Measurements from ENCODE around the gene PNMA5.
"Not testable (repeated sequence)": the region's sequence is repeated elsewhere in the genome, so short reads cannot be mapped to it uniquely, and the experiment has no call there.

PNMA5 gene

GRCh38 chrX:152993933-152994332 lies at the start of gene PNMA5:
Gene PNMA5, minus strand, starts transcription at chrX:152994116. Its CDS starts 2,518 bp downstream, at chrX:152991598.
- no peak for ATAC-seq
- Mint-ChIP-seq H3K9me3 (no peaks in the 10 kb centered on the region), H3K36me3 (ENCODE audit: low read depth) (no peaks in the 10 kb centered on the region)

DNA sequence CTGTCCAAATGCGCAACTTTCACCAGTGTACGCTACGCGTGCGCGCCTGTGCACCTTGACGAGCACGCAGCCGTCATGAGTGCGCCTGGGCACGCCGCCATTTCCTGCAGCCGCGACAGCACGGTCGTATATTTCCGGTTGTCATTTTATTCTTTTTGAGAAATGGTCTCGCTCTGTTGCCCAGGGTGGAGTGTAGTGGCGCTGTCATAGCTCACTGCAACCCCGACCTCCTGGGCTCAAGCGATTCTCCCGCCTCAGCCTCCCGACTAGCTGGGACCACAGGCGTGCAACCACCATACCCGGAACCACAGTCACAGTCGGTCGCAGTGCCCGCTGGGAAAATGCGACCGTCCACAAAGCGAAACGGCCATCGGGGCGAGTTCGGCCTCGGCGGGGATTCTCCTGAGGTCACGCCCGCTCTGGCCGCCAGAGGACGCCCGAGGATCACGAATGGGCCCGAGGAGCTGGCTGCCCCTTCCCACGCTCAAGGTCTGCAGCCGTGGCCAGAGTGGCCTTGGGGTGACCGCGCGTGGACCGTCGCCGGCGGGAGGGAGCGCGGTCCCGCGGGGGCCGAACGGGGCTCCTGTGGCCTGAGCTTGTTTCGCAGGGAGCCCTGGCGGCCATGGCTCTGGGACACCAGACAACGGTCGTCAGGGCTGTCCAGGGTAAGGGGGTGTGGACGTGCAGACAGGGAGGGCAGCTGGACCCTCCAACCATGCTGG lies 38.6 kb upstream of the PNMA5 start:
- Mint-ChIP-seq H3K4me3 (peak overlapping the region; percentile 83), H3K36me3 (ENCODE audit: low read depth) (no peaks in the 10 kb centered on the region), H3K27me3 (no peaks in the 10 kb centered on the region), H3K4me1 (peaks cover 15% of the 10 kb centered on the region), H3K27ac (peak overlapping the region; percentile 92), H3K9me3 (no peaks in the 10 kb centered on the region)
- DNase-seq (peak; percentile 72), ATAC-seq (peak; percentile 77)

More at GRCh38 chrX:152993933-152994332, at the start of gene PNMA5:
- Mint-ChIP-seq H3K27me3 (no peaks in the 10 kb centered on the region), H3K4me3 (no peak within 1 kb of the TSS), H3K27ac (no peak within 1 kb of the TSS), H3K4me1 (no peaks in the 10 kb centered on the region)
- DNase-seq: no peak

- Mint-ChIP-seq H3K4me1 (peaks cover 15% of the 10 kb centered on the region), H3K27me3 (no peaks in the 10 kb centered on the region), H3K9me3 (no peaks in the 10 kb centered on the region), H3K4me3 (no peak overlapping the region), H3K36me3 (ENCODE audit: low read depth) (no peaks in the 10 kb centered on the region), H3K27ac (no peak overlapping the region)
- DNase-seq (no peak), ATAC-seq (no peak)
Observed at GRCh38 chrX:153030801-153031200, 36.9 kb upstream of the PNMA5 start.

DNA sequence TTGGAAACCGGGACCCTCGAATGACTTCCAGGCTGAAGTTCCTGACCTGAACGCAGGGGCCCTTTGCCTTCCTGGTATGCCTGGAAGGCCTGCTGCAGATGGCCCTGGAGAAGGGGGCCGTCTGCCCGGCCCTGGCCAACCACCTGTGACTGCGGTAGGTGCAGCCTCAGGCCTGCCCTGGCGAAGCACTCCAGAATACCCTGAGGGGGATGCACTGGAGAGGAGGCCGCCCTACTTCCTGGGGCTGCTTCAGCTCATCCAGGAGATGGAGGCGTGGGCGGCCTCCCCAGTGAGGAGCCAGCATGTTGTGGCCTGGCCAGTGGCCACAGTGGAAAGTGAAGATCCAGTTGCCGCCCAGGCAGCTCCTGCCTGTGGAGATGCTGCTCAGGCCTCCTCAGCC lies 36.0 kb upstream of the PNMA5 start:
- no peak overlapping the region for H3K27ac Mint-ChIP-seq
- H3K36me3 Mint-ChIP-seq (ENCODE audit: low read depth): no peaks in the 10 kb centered on the region
- no peak overlapping the region for H3K4me3 Mint-ChIP-seq
- no peak for ATAC-seq
- H3K9me3 Mint-ChIP-seq: no peaks in the 10 kb centered on the region
- no peak for DNase-seq
- H3K4me1 Mint-ChIP-seq: peaks cover 15% of the 10 kb centered on the region
- H3K27me3 Mint-ChIP-seq: no peaks in the 10 kb centered on the region

DNA sequence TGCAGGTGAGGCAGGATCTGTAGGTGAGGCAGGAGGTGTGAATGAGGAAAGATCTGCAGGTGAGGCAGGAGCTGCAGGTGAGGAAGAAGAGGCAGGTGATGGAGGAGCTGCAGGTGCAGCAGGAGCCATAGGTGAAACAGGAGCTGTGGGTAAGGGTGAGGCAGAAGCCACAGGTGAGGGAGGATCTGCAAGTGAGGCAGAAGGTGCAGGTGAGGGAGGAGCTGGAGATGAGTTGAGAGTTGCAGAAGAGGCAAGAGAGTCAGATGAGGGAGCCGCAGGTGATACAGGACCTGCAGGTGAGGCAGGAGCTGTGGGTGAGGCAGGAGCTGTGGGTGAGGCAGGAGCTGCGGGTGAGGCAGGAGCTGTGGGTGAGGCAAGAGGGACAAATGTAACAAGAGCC lies 35.2 kb upstream of the PNMA5 start:
- Mint-ChIP-seq H3K9me3 (no peaks in the 10 kb centered on the region), H3K36me3 (ENCODE audit: low read depth) (no peaks in the 10 kb centered on the region), H3K27me3 (no peaks in the 10 kb centered on the region), H3K4me1 (peaks cover 15% of the 10 kb centered on the region), H3K27ac (no peak overlapping the region), H3K4me3 (no peak overlapping the region)
- DNase-seq (no peak), ATAC-seq (no peak)

DNA sequence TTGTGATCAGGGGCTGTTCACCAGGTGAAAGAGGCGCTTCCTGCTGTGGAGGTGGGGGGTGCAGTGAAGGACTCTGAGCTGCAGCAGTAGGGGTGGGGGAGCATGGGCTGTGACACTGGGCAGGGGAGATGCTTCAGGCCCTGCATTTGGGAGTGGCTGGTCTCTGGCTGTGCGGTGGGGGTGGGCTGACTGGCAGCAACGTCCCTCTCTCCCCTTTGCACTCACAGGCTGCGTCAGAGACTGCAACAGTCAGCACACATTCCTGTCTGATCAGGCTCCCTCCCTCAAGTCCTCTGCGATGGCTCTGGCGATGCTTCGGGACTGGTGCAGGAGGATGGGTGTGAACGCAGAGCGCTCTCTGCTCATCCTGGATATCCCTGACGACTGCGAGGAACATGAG lies 34.6 kb upstream of the PNMA5 start:
- H3K27me3 Mint-ChIP-seq; H3K9me3 Mint-ChIP-seq; ATAC-seq; DNase-seq; H3K27ac Mint-ChIP-seq; H3K36me3 Mint-ChIP-seq (ENCODE audit: low read depth); H3K4me3 Mint-ChIP-seq: not testable (repeated sequence)
- H3K4me1 Mint-ChIP-seq: peaks cover 13% of the 10 kb centered on the region

- H3K27me3 Mint-ChIP-seq; DNase-seq; H3K9me3 Mint-ChIP-seq; H3K4me1 Mint-ChIP-seq; H3K36me3 Mint-ChIP-seq (ENCODE audit: low read depth); H3K27ac Mint-ChIP-seq; H3K4me3 Mint-ChIP-seq; ATAC-seq: not testable (repeated sequence)
Observed at GRCh38 chrX:153026501-153026900, 32.6 kb upstream of the PNMA5 start.

GRCh38 chrX:153019166-153019565 lies 25.2 kb upstream of the PNMA5 start:
- no peaks in the 10 kb centered on the region for H3K4me1 Mint-ChIP-seq
- DNase-seq (no peak), ATAC-seq (no peak)
- no peaks in the 10 kb centered on the region for H3K36me3 Mint-ChIP-seq (ENCODE audit: low read depth)
- no peaks in the 10 kb centered on the region for H3K9me3 Mint-ChIP-seq
- no peak overlapping the region for H3K4me3 Mint-ChIP-seq
- H3K27me3 Mint-ChIP-seq: peaks cover 2% of the 10 kb centered on the region
- H3K27ac Mint-ChIP-seq: no peak overlapping the region

DNA sequence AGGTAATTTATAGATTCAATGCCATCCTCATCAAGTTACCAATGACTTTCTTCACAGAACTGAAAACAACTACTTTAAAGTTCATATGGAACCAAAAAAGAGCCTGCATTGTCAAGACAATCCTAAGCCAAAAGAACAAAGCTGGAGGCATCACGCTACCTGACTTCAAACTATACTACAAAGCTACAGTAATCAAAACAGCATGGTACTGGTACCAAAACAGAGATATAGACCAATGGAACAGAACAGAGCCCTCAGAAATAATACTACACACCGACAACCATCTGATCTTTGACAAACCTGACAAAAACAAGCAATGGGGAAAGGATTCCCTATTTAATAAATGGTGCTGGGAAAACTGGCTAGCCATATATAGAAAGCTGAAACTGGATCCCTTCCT lies 23.3 kb upstream of the PNMA5 start:
- DNase-seq; H3K27me3 Mint-ChIP-seq; H3K9me3 Mint-ChIP-seq; H3K27ac Mint-ChIP-seq; H3K4me3 Mint-ChIP-seq; H3K36me3 Mint-ChIP-seq (ENCODE audit: low read depth); ATAC-seq; H3K4me1 Mint-ChIP-seq: not testable (repeated sequence)

DNA sequence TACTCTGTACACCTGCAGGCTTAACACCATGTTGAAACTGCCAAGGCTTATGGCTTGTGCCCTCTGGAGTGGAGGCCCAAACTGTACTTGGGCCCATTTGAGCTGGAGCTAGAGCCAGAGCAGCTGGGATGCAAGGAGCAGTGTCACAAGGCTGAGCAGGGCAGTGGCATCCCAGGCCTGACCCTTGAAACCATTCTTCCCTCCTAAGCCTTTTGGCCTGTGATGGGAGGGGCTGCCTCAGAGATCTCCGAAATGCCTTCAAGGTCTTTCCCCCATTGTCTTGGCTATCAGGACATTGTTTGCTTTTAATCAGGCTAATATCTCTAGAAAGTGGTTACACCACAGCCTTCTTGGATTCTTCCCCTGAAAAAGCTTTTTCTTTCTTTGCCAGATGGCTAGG lies 10.9 kb upstream of the PNMA5 start:
- no peak overlapping the region for H3K27ac Mint-ChIP-seq
- H3K36me3 Mint-ChIP-seq (ENCODE audit: low read depth): no peaks in the 10 kb centered on the region
- H3K4me3 Mint-ChIP-seq: no peak overlapping the region
- H3K4me1 Mint-ChIP-seq: no peaks in the 10 kb centered on the region
- ATAC-seq (no peak), DNase-seq (no peak)
- no peaks in the 10 kb centered on the region for H3K9me3 Mint-ChIP-seq
- no peaks in the 10 kb centered on the region for H3K27me3 Mint-ChIP-seq

DNA sequence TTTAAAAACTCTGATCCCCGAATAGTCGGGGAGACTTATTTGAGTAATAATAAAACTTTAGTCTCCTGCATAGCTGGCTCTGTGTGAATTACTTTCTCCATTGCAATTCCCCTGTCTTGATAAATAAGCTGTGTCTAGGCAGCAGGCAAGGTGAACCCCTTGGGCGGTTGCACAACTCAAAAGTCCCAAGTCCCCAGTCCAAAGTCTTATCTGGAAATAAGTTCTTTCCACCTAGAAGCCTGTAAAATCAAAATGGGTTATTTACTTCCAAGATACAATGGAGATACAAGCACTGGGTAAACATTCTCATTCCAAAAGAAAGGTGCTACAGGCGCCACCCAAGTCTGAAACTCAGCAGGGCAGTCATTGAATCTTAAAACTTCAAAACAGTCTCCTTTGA lies 10.1 kb upstream of the PNMA5 start:
- Mint-ChIP-seq H3K4me3 (no peak overlapping the region), H3K9me3 (no peaks in the 10 kb centered on the region), H3K27me3 (no peaks in the 10 kb centered on the region), H3K36me3 (ENCODE audit: low read depth) (no peaks in the 10 kb centered on the region), H3K27ac (no peak overlapping the region), H3K4me1 (no peaks in the 10 kb centered on the region)
- DNase-seq: no peak
- no peak for ATAC-seq

DNA sequence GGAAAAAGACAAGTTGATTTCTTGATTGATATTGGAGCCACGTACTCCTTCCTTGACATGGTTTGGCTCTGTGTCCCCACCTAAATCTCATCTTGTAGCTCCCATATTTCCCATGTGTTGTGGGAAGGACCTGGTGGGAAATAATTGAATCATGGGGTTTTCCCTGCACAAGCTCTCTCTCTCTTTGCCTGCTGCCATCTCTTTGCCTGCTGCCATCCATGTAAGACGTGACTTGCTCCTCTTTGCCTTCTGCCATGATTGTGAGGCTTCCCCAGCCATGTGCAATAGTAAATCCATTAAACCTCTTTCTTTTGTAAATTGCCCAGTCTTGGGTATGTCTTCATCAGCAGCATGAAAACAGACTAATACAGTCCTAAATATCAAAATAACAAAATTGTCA lies 8.3 kb upstream of the PNMA5 start:
- H3K36me3 Mint-ChIP-seq (ENCODE audit: low read depth); H3K9me3 Mint-ChIP-seq; DNase-seq; H3K4me3 Mint-ChIP-seq; H3K27ac Mint-ChIP-seq; H3K27me3 Mint-ChIP-seq; ATAC-seq; H3K4me1 Mint-ChIP-seq: not testable (repeated sequence)

DNA sequence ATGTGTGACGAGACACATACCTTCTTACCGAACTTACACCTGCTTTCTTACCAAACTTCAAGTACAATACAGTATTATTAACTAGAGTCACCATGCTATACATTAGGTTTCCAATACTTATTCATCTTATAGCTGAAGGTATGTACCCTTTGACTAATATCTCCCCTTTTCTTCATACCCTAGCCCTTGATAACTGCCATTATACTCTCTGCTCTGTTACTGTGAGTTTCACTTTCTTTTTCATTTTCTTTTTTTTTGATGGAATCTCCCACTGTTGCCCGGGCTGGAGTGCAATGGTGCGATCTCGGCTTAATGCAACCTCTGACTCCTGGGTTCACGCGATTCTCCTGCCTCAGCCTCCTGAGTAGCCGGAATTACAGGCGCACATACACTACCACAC lies 3.4 kb upstream of the PNMA5 start:
- Mint-ChIP-seq H3K4me1 (no peaks in the 10 kb centered on the region), H3K36me3 (ENCODE audit: low read depth) (no peaks in the 10 kb centered on the region), H3K27ac (no peak overlapping the region), H3K4me3 (no peak overlapping the region), H3K27me3 (no peaks in the 10 kb centered on the region), H3K9me3 (no peaks in the 10 kb centered on the region)
- ATAC-seq (no peak), DNase-seq (no peak)

DNA sequence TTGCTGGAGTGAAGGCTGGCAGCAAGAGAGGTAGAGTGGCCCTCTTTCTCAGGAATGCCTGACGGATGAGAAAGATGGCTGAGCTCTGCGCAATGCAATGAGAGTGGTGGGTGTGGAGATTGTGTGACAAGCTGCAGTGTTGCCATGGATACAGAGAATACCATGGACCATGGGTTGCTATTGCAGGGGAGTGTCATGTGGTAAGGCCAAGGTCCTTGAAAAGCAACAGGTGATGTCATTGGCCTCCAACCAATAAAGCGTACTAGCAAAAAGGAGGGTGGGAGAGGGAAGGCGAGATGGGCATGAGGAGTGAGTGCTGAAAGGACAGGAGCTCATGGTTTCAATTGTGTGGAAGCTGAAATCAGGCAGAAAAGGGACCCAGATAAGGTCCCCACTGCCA lies 1.8 kb downstream of the PNMA5 start:
- H3K4me1 Mint-ChIP-seq: no peaks in the 10 kb centered on the region

DNA sequence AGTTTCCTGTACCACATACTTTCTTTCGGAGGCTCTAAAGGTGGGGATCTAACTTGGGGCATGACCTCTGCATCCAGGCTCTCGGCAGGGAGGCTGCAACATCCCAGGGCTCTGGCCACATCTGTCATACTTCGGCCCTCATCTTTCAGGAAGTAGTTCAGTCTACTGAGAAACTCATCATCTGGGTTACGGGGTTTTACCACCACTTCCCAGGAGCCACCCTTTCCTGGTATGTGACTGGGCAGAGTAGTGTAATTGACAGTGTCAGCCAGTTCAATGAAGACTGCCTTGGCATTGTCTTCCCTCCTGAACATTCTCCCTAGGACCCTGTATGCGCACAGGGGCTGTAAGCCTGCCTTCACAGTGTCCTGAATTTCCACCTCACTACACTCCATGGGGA lies 2.8 kb downstream of the PNMA5 start:
- no peak for ATAC-seq
- no peak for DNase-seq
- no peak overlapping the region for H3K27ac Mint-ChIP-seq
- H3K9me3 Mint-ChIP-seq: no peaks in the 10 kb centered on the region
- no peaks in the 10 kb centered on the region for H3K27me3 Mint-ChIP-seq
- no peaks in the 10 kb centered on the region for H3K36me3 Mint-ChIP-seq (ENCODE audit: low read depth)
- no peak overlapping the region for H3K4me3 Mint-ChIP-seq
- no peaks in the 10 kb centered on the region for H3K4me1 Mint-ChIP-seq

More for the DNA sequence above, 1.8 kb downstream of the PNMA5 start:
- no peaks in the 10 kb centered on the region for H3K36me3 Mint-ChIP-seq (ENCODE audit: low read depth)
- DNase-seq (no peak), ATAC-seq (no peak)
- H3K4me3 Mint-ChIP-seq: no peak overlapping the region
- H3K9me3 Mint-ChIP-seq: no peaks in the 10 kb centered on the region
- no peaks in the 10 kb centered on the region for H3K27me3 Mint-ChIP-seq
- no peak overlapping the region for H3K27ac Mint-ChIP-seq

DNA sequence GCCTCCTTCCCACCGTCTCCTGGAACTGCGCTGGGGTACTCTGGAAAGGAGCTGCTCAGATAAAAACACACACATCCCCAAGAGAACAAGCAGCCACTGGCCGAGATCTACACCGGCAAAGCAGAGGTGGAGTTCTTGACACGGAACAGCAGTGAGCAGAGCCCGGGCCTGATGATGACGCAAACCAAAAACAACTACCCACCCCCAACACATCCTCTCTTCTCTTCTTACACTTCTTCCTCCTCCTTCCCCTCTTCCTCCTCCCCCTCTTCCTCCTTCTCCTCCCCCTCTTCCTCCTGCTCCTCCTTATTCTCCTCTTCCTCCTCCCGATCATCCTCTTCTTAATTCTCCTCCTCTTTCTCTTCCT lies 4.6 kb downstream of the PNMA5 start:
- no peaks in the 10 kb centered on the region for H3K36me3 Mint-ChIP-seq (ENCODE audit: low read depth)
- ATAC-seq (no peak), DNase-seq (no peak)
- no peak overlapping the region for H3K4me3 Mint-ChIP-seq
- H3K27ac Mint-ChIP-seq: no peak overlapping the region
- no peaks in the 10 kb centered on the region for H3K27me3 Mint-ChIP-seq
- no peaks in the 10 kb centered on the region for H3K4me1 Mint-ChIP-seq
- no peaks in the 10 kb centered on the region for H3K9me3 Mint-ChIP-seq
